ENCODE measurements around the gene ZNF397.

The ZNF397 gene

GRCh38 chr18:35296060-35296459 is 55.2 kb downstream of the ZNF397 start:
- DNase-seq (ENCODE audit: low read depth in 3 of 3), result no peak

DNA sequence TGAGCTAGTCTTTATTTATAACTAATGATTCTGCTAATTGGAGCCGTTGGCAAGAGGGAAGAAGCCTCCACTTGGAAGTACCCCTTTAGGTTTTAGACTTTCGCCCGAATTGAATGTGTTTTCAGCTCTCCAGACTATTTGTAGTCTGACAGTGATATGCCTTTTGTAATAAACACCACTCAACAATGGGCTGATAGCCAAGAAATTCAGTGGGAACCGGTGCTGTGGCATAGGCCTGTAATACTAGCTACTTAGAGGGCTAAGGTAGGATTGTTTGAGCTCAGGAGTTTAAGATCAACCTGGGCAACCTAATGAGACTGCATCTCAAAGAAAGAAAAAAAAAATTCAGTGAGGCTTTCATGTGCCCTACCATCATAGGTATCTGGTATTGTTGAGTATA is 62.8 kb downstream of the ZNF397 start:
- no peak for DNase-seq (ENCODE audit: low read depth in 3 of 3)

GRCh38 chr18:35306588-35307250 is 65.9 kb downstream of the ZNF397 start:
- DNase-seq (ENCODE audit: low read depth in 3 of 3), result no peak
